ENCODE measurements around the gene DNAJC5. TPM values are rescaled to one million over a fixed set of nuclear protein-coding genes. Genes with fewer than 3 reads are reported as not detected.

The DNAJC5 gene, protein sequence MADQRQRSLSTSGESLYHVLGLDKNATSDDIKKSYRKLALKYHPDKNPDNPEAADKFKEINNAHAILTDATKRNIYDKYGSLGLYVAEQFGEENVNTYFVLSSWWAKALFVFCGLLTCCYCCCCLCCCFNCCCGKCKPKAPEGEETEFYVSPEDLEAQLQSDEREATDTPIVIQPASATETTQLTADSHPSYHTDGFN
- 10 to 100 TPM; 58.7 to 89.5 (median 75.4) TPM for total RNA-seq

DNA sequence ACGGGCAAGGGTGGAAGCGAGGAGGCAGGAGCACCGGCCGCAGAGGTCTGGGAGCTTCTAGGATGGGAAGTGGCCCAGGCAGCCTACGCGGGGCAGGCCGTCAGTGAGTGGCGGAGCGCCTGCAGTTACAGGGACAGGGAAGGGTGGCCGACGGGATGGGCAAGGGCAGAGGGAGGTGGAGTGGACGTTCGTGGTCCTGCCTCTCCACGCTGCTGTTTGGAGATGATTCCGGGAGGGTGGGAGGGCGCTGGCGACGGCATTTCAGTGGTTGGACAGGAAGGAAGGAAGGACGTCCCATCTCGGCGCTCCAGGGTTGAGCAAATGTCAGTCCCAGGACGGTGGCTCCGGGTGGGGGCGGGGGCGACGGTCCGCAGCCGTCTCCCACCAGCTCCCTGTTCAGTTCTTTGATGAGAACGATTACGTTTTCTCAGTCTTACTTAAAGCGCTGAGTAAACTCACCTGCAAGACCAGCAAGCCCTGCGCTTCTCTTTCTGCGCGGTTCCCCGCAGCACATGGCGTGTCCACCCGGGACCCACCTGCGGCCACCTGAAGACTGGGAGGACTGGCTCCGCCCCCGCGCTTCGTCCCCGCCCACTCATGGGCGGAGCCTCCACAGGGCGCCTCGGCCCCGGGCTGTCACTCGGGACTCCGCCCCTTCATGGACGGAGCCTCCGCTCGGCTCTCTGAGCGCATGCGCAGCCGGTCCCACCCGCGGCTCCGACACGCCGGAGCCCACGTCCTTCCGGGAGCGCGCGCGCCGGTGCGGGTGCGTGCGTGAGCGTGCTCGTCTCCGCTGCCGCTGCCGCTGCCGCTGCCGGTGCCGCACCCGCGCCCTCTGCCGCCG, at the start of gene DNAJC5:
Gene DNAJC5 (plus strand): TSS at position 769 of the 844 bp plus-strand sequence. CDS start 33,220 bp downstream, outside the sequence.
- Histone ChIP-seq H3K4me1 (peaks cover 34 to 72% (median 34%) of the 10 kb centered on the region in 3 donors), H3K36me3 (peaks cover 6 to 51% (median 12%) of the 10 kb centered on the region in 3 donors), H3K4me3 (peak within 1 kb of the TSS; percentile 59 to 88 (median 68)), H3K27ac (peak within 1 kb of the TSS; percentile 91 to 99 (median 96)), H3K9me3 (no peaks in the 10 kb centered on the region), H3K27me3 (no peaks in the 10 kb centered on the region)
- intact Hi-C loops (cut with DNase I), result no loop called here
- peak in 3 of 4 donors; percentile 42 to 76 (median 64) for TF ChIP-seq POLR2A (IDR thresholded peaks at IDR 0.05)
- TF ChIP-seq, protein P1, sequence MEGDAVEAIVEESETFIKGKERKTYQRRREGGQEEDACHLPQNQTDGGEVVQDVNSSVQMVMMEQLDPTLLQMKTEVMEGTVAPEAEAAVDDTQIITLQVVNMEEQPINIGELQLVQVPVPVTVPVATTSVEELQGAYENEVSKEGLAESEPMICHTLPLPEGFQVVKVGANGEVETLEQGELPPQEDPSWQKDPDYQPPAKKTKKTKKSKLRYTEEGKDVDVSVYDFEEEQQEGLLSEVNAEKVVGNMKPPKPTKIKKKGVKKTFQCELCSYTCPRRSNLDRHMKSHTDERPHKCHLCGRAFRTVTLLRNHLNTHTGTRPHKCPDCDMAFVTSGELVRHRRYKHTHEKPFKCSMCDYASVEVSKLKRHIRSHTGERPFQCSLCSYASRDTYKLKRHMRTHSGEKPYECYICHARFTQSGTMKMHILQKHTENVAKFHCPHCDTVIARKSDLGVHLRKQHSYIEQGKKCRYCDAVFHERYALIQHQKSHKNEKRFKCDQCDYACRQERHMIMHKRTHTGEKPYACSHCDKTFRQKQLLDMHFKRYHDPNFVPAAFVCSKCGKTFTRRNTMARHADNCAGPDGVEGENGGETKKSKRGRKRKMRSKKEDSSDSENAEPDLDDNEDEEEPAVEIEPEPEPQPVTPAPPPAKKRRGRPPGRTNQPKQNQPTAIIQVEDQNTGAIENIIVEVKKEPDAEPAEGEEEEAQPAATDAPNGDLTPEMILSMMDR (IDR thresholded peaks at IDR 0.05), result no peak
- 10 to 11% methylated on average over 10 to 22 of the region's 82 CpGs for WGBS, 2 donors
- DNase-seq, result peak; percentile 63

DNA sequence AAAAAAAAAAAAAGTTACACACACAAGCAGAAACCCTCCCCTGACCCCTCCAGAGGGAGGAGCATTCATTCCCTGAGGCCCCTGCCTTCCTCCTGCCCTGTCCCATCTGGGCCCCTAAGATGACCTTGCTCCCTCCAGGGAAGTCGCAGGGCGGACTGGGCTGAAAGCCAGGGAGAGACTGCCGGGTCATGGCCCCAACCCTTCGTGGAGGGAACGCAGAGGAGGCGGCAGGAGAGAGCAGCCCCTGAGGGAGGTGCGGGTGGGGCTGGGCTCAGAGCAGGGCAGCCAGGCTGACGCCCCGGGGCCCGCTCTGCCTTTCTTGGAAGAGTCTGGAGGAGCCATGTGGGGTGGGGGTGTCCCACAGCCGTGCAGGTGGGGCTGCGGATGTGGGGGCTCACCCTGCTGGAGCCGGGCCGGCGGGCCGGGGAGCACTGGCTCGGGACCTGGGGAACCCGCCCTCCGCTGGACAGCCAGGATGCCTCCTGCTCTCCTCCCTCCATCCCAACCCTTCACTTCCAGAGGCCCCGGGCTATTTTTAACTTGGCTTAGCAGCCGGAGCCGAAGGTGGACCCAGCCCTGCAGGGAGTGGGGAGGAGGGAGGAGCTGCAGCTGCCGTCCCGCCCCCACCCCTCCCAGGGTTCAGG, 48.7 kb upstream of the DNAJC5 start:
- Histone ChIP-seq H3K27ac (peak overlapping the region in 2 of 4 donors; percentile 64 to 84), H3K36me3 (no peaks in the 10 kb centered on the region), H3K27me3 (peaks cover 0 to 71% (median 0%) of the 10 kb centered on the region in 4 donors), H3K9me3 (no peaks in the 10 kb centered on the region), H3K4me1 (peaks cover 13 to 64% (median 25%) of the 10 kb centered on the region in 3 donors), H3K4me3 (peak overlapping the region in 1 of 4 donors; percentile 42)
- TF ChIP-seq POLR2A (IDR thresholded peaks at IDR 0.05), result no peak
- TF ChIP-seq, protein P1 (IDR thresholded peaks at IDR 0.05), result no peak
- DNase-seq, result no peak
- intact Hi-C loops (cut with DNase I), result no loop called here
- WGBS, 2 donors, result 2 to 18% methylated on average over 2 to 18 of the region's 24 CpGs

DNA sequence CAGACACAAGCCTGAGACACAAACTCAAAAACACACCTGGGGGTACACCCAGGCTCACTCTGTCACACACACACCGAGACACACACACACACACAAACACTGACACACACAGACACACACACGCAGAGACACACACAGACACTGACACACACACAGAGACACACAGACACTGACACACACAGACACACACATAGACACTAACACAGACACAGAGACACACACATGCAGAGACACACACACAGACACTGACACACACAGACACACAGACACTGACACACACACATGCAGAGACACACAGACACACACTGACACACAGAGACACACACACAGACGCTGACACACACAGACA, 48.1 kb upstream of the DNAJC5 start:
- WGBS, 2 donors, result 80 to 83% methylated on average over 1 of the region's 3 CpGs
- intact Hi-C loops (cut with DNase I), result no loop called here
- TF ChIP-seq, protein P1 (IDR thresholded peaks at IDR 0.05), result no peak
- H3K27ac ChIP-seq, result peak overlapping the region in 3 of 4 donors; percentile 55 to 84 (median 64)
- no peak for DNase-seq
- peaks cover 13 to 64% (median 25%) of the 10 kb centered on the region in 3 donors for H3K4me1 ChIP-seq
- no peaks in the 10 kb centered on the region for H3K9me3 ChIP-seq
- H3K36me3 ChIP-seq, result no peaks in the 10 kb centered on the region
- H3K4me3 ChIP-seq, result no peak overlapping the region
- peaks cover 0 to 74% (median 0%) of the 10 kb centered on the region in 4 donors for H3K27me3 ChIP-seq

DNA sequence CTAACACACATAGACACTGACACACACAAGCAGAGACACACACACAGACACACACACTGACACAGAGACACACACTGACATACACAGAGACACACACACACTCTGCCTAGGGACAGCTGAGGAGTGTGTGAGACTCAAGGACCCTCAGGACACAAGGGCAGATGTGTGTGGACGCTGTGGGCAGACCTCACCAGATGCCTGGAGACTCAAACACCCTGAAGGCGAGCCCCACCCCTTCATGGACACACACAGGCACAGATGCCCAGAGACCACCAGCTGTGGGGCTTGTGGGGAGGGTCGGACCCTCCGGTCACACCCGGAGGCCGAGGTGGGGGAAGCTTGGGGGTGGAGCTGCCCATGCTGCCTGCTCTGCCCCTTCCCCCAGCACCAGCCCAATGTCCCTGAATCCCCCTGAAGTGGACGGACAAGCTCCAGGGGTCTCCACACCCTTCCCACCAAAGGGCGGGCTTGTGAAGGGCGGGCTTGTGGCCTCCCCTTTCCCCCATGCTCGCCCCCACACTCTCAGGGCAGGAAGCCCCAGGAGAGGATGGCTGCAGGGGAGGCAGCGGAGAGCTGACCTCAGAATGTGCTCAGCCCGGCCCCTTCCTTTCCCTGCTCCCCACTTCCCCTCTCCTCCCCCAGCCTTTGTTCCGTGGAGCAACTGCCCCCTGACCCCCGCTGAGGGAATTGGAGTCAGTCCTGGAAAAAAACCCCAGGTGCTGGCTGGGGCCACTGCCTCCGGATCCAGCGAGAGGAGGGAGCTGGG, 47.5 kb upstream of the DNAJC5 start:
- TF ChIP-seq, protein P1 (IDR thresholded peaks at IDR 0.05), result no peak
- no peak for TF ChIP-seq POLR2A (IDR thresholded peaks at IDR 0.05)
- Histone ChIP-seq H3K4me1 (peaks cover 13 to 61% (median 25%) of the 10 kb centered on the region in 3 donors), H3K9me3 (no peaks in the 10 kb centered on the region), H3K27me3 (peaks cover 0 to 75% (median 0%) of the 10 kb centered on the region in 4 donors), H3K4me3 (no peak overlapping the region), H3K36me3 (no peaks in the 10 kb centered on the region), H3K27ac (peak overlapping the region; percentile 55 to 84 (median 60))
- intact Hi-C loops (cut with DNase I), result no loop called here
- 35 to 56% methylated on average over 3 to 4 of the region's 16 CpGs for WGBS, 2 donors
- DNase-seq, result no peak
